GM13977 (cell line): ENCODE results near the gene OR51E2.

Experiments used
- DNase-seq: peaks from one replicate; pipeline ENCODE4 v3.0.0; 2012; ENCODE audit warnings: low spot score
- in situ Hi-C: fragments of 300-500 bp; cut with MboI; formaldehyde crosslinking; loops from one replicate; pipeline ENCODE4 v1.12.0; 2022; ENCODE audit warnings: low sequenced_read_pairs, low pct_unique_long_range_greater_than_20kb, mixed read lengths, inconsistent platforms; ENCODE audit not compliant: unreplicated experiment
- TF ChIP-seq, protein P1 (sequence below): IDR thresholded peaks from 2 replicates; pipeline ENCODE4 v1.5.1; 2012; ENCODE audit warnings: mild to moderate bottlenecking, control low read depth; ENCODE audit not compliant: insufficient read depth; ENCODE audit errors: extremely low read depth, missing control alignments

Gene OR51E2

DNA sequence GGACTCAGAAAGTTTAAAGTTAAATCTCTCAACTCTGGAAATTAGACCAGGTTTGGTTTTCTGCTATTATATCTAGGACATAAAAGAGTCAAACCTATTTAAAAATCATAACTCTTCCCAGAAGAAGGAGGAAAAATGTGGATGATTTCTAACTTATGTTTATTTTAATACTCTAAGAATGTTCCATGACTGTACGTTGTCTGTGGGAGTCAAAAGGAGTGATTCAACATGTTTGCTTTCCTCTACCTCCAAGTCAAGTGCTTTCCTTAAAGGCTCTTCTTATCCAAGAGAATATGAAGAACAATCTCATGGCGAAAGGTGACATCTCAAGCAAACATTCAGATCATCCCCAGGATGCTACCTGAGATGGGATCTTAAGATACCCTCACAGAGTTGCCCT is 32.2 kb downstream of the OR51E2 start:
- DNase-seq: no peak
- TF ChIP-seq, protein P1, sequence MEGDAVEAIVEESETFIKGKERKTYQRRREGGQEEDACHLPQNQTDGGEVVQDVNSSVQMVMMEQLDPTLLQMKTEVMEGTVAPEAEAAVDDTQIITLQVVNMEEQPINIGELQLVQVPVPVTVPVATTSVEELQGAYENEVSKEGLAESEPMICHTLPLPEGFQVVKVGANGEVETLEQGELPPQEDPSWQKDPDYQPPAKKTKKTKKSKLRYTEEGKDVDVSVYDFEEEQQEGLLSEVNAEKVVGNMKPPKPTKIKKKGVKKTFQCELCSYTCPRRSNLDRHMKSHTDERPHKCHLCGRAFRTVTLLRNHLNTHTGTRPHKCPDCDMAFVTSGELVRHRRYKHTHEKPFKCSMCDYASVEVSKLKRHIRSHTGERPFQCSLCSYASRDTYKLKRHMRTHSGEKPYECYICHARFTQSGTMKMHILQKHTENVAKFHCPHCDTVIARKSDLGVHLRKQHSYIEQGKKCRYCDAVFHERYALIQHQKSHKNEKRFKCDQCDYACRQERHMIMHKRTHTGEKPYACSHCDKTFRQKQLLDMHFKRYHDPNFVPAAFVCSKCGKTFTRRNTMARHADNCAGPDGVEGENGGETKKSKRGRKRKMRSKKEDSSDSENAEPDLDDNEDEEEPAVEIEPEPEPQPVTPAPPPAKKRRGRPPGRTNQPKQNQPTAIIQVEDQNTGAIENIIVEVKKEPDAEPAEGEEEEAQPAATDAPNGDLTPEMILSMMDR: no peak
- in situ Hi-C loops: no loop called here

DNA sequence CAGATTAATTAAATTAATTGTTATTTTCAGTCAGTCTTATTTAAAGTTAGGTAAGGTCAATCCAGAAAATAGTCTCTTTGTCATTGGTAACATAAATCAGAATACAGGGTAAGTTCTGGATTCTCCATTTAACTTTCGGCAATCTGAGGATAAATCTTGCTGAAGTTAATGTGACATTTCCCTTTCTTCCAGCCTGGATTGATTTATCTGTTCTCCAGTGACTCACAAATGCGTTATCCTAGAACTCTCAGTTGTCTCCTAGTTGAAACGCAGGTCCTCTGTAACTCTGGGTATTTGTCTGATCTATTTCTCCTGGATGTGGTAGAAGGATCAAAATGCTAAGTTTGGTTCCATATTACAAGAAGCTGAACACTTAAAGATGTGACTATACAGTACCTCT is 32.9 kb downstream of the OR51E2 start:
- TF ChIP-seq, protein P1: no peak
- DNase-seq: no peak
- in situ Hi-C loops: no loop called here

DNA sequence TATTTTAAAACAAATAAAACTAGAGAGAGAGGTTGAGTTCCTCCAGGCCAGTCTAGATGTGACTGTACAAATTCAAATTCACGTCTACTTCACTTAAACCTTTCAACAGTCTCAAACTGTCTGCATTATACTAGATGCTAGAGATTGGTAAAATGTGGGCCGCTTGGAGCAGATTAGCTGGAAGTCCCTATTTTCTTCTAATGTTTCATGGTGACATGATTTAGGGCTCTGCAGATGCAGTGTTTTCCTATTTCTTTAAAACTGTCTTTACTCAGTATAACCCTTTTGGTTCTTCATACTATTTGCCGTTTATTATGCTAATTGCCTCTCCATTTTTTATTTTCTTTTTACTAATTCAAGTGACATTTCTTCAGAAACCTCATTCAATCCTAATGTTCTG is 33.5 kb downstream of the OR51E2 start:
- TF ChIP-seq, protein P1: no peak
- no peak for DNase-seq
- in situ Hi-C loops: no loop called here

DNA sequence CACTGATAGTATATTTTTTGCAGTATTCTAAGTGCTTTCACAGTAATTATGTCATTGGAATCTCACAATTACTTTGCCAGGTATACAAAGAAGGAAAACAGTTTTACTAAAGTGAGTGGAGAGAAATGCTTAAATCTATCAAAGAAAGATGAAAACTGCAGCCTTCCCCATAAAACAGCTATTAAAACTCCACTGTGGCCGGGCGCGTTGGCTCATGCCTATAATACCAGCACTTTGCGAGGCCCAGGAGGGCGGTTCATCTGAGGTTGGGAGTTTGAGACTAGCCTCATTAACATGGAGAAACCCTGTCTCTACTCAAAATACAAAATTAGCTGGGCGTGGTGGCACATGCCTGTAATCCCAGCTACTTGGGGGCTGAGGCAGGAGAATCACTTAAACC is 34.8 kb downstream of the OR51E2 start:
- TF ChIP-seq, protein P1: no peak
- no peak for DNase-seq
- in situ Hi-C loops: no loop called here

DNA sequence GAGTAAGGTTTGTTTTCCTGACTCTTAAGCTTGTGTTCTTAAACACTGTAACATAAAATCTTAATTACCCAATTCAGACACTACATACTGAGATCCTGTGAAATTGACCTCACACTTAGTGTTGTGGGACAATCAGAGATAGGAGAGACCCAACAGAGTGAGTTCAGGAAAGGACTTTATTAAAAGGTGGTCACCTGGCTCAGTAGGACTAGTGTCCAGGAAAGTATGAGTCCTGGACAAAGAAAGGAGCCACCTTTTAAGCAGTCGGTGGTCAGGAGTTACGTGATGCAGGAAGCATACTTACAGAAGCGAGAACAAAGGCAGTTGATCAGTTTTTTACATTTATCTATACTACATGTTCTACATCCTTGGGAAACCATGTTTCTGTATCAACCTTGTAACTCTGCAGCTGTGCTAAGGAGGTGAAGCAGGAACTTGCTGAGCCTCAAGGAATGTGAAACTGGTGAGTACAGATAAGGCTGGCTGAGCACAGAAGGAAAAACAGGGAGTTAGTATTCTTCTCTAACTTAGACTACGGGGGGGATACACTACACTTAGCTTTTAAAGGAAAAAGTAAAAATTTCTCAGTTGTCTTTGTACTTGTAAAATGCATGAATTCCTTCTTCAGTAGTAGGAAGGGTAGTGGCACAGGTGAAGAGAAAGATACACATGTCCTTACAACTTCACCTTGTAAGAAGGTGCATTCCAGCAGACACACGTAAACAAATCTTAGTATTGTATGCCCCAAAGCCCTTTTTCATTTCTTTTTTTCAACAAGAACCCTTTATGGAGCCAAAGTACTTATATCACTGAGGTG is 38.8 kb downstream of the OR51E2 start:
- TF ChIP-seq, protein P1: no peak
- in situ Hi-C loops: no loop called here
- DNase-seq: no peak

DNA sequence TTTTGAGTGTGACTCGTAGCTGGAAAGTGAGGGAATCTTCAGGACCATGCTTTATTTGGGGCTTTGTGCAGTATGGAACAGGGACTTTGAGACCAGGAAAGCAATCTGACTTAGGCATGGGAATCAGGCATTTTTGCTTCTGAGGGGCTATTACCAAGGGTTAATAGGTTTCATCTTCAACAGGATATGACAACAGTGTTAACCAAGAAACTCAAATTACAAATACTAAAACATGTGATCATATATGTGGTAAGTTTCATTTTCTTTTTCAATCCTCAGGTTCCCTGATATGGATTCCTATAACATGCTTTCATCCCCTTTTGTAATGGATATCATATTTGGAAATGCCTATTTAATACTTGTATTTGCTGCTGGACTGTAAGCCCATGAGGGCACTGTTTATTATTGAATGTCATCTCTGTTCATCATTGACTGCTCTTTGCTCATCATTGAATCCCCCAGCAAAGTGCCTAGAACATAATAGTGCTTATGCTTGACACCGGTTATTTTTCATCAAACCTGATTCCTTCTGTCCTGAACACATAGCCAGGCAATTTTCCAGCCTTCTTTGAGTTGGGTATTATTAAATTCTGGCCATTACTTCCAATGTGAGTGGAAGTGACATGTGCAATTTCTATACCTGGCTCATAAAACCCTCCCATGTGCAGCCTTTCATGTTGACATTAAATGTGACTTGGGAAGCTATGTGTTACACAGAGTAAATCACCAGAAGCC is 42.9 kb downstream of the OR51E2 start:
- TF ChIP-seq, protein P1: no peak
- in situ Hi-C loops: no loop called here

More for the DNA sequence above, 42.9 kb downstream of the OR51E2 start:
- no peak for DNase-seq
